WTC11 (cell line): ENCODE data around the gene CCDC178. TPM values are rescaled to one million over a fixed set of nuclear protein-coding genes. Genes with fewer than 3 reads are reported as not detected.

Experiments
- ATAC-seq: fragments of 200-7000 bp; cut with Tn5 transposase; 2 replicates; pipeline ENCODE4 v1.10.0; 2021; ENCODE audit warnings: mild to moderate bottlenecking, moderate library complexity
- CTCF ChIA-PET: fragments of 300-600 bp; sonication (Branson Sonifier 250); formaldehyde crosslinking; loops from one replicate; lab custom pipeline; 2021; ENCODE audit warnings: antibody characterized with exemption; lab: Charles Lee
- POLR2A ChIA-PET: fragments of 350-600 bp; sonication (Branson Sonifier 250); formaldehyde crosslinking; loops from one replicate; lab custom pipeline; 2021; ENCODE audit warnings: antibody characterized with exemption; lab: Charles Lee
- DNase-seq: peaks from one replicate; pipeline ENCODE4 v3.0.0; 2021; ENCODE audit warnings: low spot score
- H3K27ac Mint-ChIP-seq: 2 replicates; pipeline ENCODE4 v1.8.0; 2021; ENCODE audit warnings: mixed read lengths
- H3K27me3 Mint-ChIP-seq: 2 replicates; pipeline ENCODE4 v1.8.0; 2021; ENCODE audit warnings: low read depth, mild to moderate bottlenecking, moderate library complexity, mixed read lengths
- H3K36me3 Mint-ChIP-seq: 2 replicates; pipeline ENCODE4 v1.8.0; 2021; ENCODE audit warnings: mixed read lengths
- H3K4me1 Mint-ChIP-seq: 2 replicates; pipeline ENCODE4 v1.8.0; 2022; ENCODE audit warnings: mixed read lengths
- H3K4me3 Mint-ChIP-seq: 2 replicates; pipeline ENCODE4 v1.8.0; 2021; ENCODE audit warnings: mild to moderate bottlenecking, moderate library complexity, mixed read lengths
- H3K9me3 Mint-ChIP-seq: 2 replicates; pipeline ENCODE4 v1.8.0; 2021; ENCODE audit warnings: mixed read lengths
- ATF1 ChIP-seq: sonication (generic); formaldehyde crosslinking; IDR thresholded peaks from 2 replicates; pipeline ENCODE4 v1.8.1; 2023; ENCODE audit warnings: mild to moderate bottlenecking, moderate library complexity, missing genetic modification reagents
- ATF6 ChIP-seq: sonication (generic); formaldehyde crosslinking; IDR thresholded peaks from 2 replicates; pipeline ENCODE4 v1.8.1; 2023; ENCODE audit warnings: mild to moderate bottlenecking, missing genetic modification reagents
- EMX1 ChIP-seq: fragments of 250-450 bp; sonication (Bioruptor Pico); IDR thresholded peaks from 2 replicates; pipeline ENCODE4 v1.8.0; 2021; ENCODE audit warnings: mild to moderate bottlenecking
- ESRRA ChIP-seq: sonication (generic); formaldehyde crosslinking; IDR thresholded peaks from 2 replicates; pipeline ENCODE4 v1.8.1; 2022; ENCODE audit warnings: mild to moderate bottlenecking, missing genetic modification reagents, borderline replicate concordance
- FOXJ3 ChIP-seq: sonication (generic); formaldehyde crosslinking; IDR thresholded peaks from 2 replicates; pipeline ENCODE4 v1.9.0; 2021; ENCODE audit warnings: missing genetic modification reagents, mild to moderate bottlenecking, borderline replicate concordance
- FOXP1 ChIP-seq: sonication (generic); formaldehyde crosslinking; IDR thresholded peaks from 2 replicates; pipeline ENCODE4 v1.8.0; 2022; ENCODE audit warnings: missing genetic modification reagents, mild to moderate bottlenecking, moderate library complexity, borderline replicate concordance
- GRHL2 ChIP-seq: fragments of 250-450 bp; sonication (Bioruptor Pico); IDR thresholded peaks from 2 replicates; pipeline ENCODE4 v1.8.0; 2022; ENCODE audit warnings: mild to moderate bottlenecking, moderate library complexity; ENCODE audit not compliant: insufficient replicate concordance, severe bottlenecking
- JAZF1 ChIP-seq: fragments of 250-450 bp; sonication (Bioruptor Pico); IDR thresholded peaks from 2 replicates; pipeline ENCODE4 v1.9.0; 2021; ENCODE audit warnings: moderate library complexity, mild to moderate bottlenecking, inconsistent platforms
- NFATC4 ChIP-seq: fragments of 250-450 bp; sonication (Bioruptor Pico); IDR thresholded peaks from 2 replicates; pipeline ENCODE4 v1.9.0; 2021; ENCODE audit warnings: mild to moderate bottlenecking
- NFE2L1 ChIP-seq: sonication (generic); formaldehyde crosslinking; IDR thresholded peaks from 2 replicates; pipeline ENCODE4 v1.8.1; 2023; ENCODE audit warnings: missing genetic modification reagents
- NR1H2 ChIP-seq: sonication (generic); formaldehyde crosslinking; IDR thresholded peaks from 2 replicates; pipeline ENCODE4 v1.9.0; 2021; ENCODE audit warnings: mild to moderate bottlenecking, moderate library complexity, missing genetic modification reagents
- NR3C1 ChIP-seq: sonication (generic); formaldehyde crosslinking; conservative IDR thresholded peaks from 2 replicates; pipeline ENCODE4 v1.8.1; 2023; ENCODE audit warnings: low read depth, mild to moderate bottlenecking, missing genetic modification reagents
- PRDM15 ChIP-seq: sonication (generic); formaldehyde crosslinking; IDR thresholded peaks from 2 replicates; pipeline ENCODE4 v1.8.0; 2022; ENCODE audit warnings: missing genetic modification reagents
- PRRX2 ChIP-seq: fragments of 250-450 bp; sonication (Bioruptor Pico); IDR thresholded peaks from 2 replicates; pipeline ENCODE4 v1.8.0; 2021; ENCODE audit warnings: mild to moderate bottlenecking
- RELA ChIP-seq: sonication (generic); formaldehyde crosslinking; IDR thresholded peaks from 2 replicates; pipeline ENCODE4 v1.8.1; 2022; ENCODE audit warnings: missing genetic modification reagents, mild to moderate bottlenecking, borderline replicate concordance
- SMAD4 ChIP-seq: sonication (generic); formaldehyde crosslinking; IDR thresholded peaks from 2 replicates; pipeline ENCODE4 v1.8.0; 2022; ENCODE audit warnings: mild to moderate bottlenecking, missing genetic modification reagents
- TEAD1 ChIP-seq: sonication (generic); formaldehyde crosslinking; IDR thresholded peaks from 2 replicates; pipeline ENCODE4 v1.8.0; 2022; ENCODE audit warnings: mild to moderate bottlenecking, missing genetic modification reagents
- TEAD4 ChIP-seq: sonication (generic); formaldehyde crosslinking; IDR thresholded peaks from 2 replicates; pipeline ENCODE4 v1.8.0; 2022; ENCODE audit warnings: mild to moderate bottlenecking, missing genetic modification reagents
- ZBTB21 ChIP-seq: sonication (generic); formaldehyde crosslinking; IDR thresholded peaks from 2 replicates; pipeline ENCODE4 v1.8.1; 2023; ENCODE audit warnings: mild to moderate bottlenecking, missing genetic modification reagents, borderline replicate concordance
- ZNF263 ChIP-seq: sonication (generic); formaldehyde crosslinking; IDR thresholded peaks from 2 replicates; pipeline ENCODE4 v1.8.1; 2022; ENCODE audit warnings: low read depth, mild to moderate bottlenecking, moderate library complexity, missing genetic modification reagents
- ZNF317 ChIP-seq: sonication (generic); formaldehyde crosslinking; IDR thresholded peaks from 2 replicates; pipeline ENCODE4 v1.8.1; 2023; ENCODE audit warnings: low read depth, mild to moderate bottlenecking, moderate library complexity, missing genetic modification reagents, borderline replicate concordance
- total RNA-seq: library from RNA; stranded (reverse); gene quantifications from 3 replicates; pipeline ENCODE4 v1.2.3, GENCODE V29; 2021
- TF ChIP-seq, protein P1 (sequence below): fragments of 250-450 bp; sonication (Bioruptor Pico); IDR thresholded peaks from 2 replicates; pipeline ENCODE4 v2.1.2; 2022; ENCODE audit warnings: mild to moderate bottlenecking, moderate library complexity
- TF ChIP-seq, protein P2 (sequence below): sonication (generic); formaldehyde crosslinking; IDR thresholded peaks from 2 replicates; pipeline ENCODE4 v1.8.1; 2023; ENCODE audit warnings: mild to moderate bottlenecking, missing genetic modification reagents
- TF ChIP-seq, protein P3 (sequence below): sonication (generic); formaldehyde crosslinking; IDR thresholded peaks from 2 replicates; pipeline ENCODE4 v1.8.1; 2022; ENCODE audit warnings: missing genetic modification reagents, borderline replicate concordance
- TF ChIP-seq, protein P4 (sequence below): sonication (generic); formaldehyde crosslinking; IDR thresholded peaks from 2 replicates; pipeline ENCODE4 v1.8.0; 2022; ENCODE audit warnings: mild to moderate bottlenecking, missing genetic modification reagents

The CCDC178 gene
- total RNA-seq, 1 experiment from 2014 or later, result 0.20 TPM

GRCh38 chr18:33446604-33447003 lies 6.1 kb upstream of the CCDC178 start:
- TF ChIP-seq ZNF317, result no peak
- TF ChIP-seq RELA (CRISPR knock-in tag), result no peak
- TF ChIP-seq ZBTB21 (CRISPR knock-in tag), result no peak
- no peak for TF ChIP-seq ESRRA (CRISPR knock-in tag)
- no peak for TF ChIP-seq NFE2L1
- no peak for TF ChIP-seq NFATC4
- TF ChIP-seq, protein P1, sequence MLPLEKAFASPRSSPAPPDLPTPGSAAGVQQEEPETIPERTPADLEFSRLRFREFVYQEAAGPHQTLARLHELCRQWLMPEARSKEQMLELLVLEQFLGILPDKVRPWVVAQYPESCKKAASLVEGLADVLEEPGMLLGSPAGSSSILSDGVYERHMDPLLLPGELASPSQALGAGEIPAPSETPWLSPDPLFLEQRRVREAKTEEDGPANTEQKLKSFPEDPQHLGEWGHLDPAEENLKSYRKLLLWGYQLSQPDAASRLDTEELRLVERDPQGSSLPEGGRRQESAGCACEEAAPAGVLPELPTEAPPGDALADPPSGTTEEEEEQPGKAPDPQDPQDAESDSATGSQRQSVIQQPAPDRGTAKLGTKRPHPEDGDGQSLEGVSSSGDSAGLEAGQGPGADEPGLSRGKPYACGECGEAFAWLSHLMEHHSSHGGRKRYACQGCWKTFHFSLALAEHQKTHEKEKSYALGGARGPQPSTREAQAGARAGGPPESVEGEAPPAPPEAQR, result no peak
- no peak for TF ChIP-seq NR3C1 (CRISPR knock-in tag)
- no peak for TF ChIP-seq NR1H2 (CRISPR knock-in tag)
- no peak for TF ChIP-seq TEAD4 (CRISPR knock-in tag)
- TF ChIP-seq PRDM15 (CRISPR knock-in tag), result no peak
- CTCF ChIA-PET, result no interaction called here
- no peak overlapping the region for H3K4me3 Mint-ChIP-seq
- no peak overlapping the region for H3K27ac Mint-ChIP-seq
- DNase-seq, result no peak
- peaks cover 16% of the 10 kb centered on the region for H3K27me3 Mint-ChIP-seq
- H3K36me3 Mint-ChIP-seq, result no peaks in the 10 kb centered on the region
- ATAC-seq, result no peak
- no peaks in the 10 kb centered on the region for H3K4me1 Mint-ChIP-seq
- no peaks in the 10 kb centered on the region for H3K9me3 Mint-ChIP-seq
- POLR2A ChIA-PET, result no interaction called here

- POLR2A ChIA-PET, result no interaction called here
- TF ChIP-seq ZNF263 (CRISPR knock-in tag) (no peak), NR1H2 (CRISPR knock-in tag) (no peak), PRRX2 (CRISPR knock-in tag) (no peak), TEAD1 (CRISPR knock-in tag) (no peak), JAZF1 (CRISPR knock-in tag) (no peak), EMX1 (CRISPR knock-in tag) (no peak), SMAD4 (no peak), ATF1 (CRISPR knock-in tag) (no peak), ZNF317 (no peak), FOXP1 (CRISPR knock-in tag) (no peak), FOXJ3 (CRISPR knock-in tag) (no peak), ESRRA (CRISPR knock-in tag) (no peak), ATF6 (no peak), GRHL2 (CRISPR knock-in tag) (no peak)
- TF ChIP-seq, protein P2, sequence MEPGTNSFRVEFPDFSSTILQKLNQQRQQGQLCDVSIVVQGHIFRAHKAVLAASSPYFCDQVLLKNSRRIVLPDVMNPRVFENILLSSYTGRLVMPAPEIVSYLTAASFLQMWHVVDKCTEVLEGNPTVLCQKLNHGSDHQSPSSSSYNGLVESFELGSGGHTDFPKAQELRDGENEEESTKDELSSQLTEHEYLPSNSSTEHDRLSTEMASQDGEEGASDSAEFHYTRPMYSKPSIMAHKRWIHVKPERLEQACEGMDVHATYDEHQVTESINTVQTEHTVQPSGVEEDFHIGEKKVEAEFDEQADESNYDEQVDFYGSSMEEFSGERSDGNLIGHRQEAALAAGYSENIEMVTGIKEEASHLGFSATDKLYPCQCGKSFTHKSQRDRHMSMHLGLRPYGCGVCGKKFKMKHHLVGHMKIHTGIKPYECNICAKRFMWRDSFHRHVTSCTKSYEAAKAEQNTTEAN (CRISPR knock-in tag), result no peak
- TF ChIP-seq, protein P3, sequence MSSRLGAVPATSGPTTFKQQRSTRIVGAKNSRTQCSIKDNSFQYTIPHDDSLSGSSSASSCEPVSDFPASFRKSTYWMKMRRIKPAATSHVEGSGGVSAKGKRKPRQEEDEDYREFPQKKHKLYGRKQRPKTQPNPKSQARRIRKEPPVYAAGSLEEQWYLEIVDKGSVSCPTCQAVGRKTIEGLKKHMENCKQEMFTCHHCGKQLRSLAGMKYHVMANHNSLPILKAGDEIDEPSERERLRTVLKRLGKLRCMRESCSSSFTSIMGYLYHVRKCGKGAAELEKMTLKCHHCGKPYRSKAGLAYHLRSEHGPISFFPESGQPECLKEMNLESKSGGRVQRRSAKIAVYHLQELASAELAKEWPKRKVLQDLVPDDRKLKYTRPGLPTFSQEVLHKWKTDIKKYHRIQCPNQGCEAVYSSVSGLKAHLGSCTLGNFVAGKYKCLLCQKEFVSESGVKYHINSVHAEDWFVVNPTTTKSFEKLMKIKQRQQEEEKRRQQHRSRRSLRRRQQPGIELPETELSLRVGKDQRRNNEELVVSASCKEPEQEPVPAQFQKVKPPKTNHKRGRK, result no peak
- TF ChIP-seq, protein P4, sequence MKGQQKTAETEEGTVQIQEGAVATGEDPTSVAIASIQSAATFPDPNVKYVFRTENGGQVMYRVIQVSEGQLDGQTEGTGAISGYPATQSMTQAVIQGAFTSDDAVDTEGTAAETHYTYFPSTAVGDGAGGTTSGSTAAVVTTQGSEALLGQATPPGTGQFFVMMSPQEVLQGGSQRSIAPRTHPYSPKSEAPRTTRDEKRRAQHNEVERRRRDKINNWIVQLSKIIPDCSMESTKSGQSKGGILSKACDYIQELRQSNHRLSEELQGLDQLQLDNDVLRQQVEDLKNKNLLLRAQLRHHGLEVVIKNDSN, result no peak
- H3K27ac Mint-ChIP-seq, result no peak overlapping the region
- H3K36me3 Mint-ChIP-seq, result no peaks in the 10 kb centered on the region
- CTCF ChIA-PET, result interaction anchor here (1.2 to 1.4 kb wide), 2 partner anchors 128 to 213 kb away, joined by 3 to 4 read pairs; no protein-coding TSS in a partner anchor
- H3K9me3 Mint-ChIP-seq, result no peaks in the 10 kb centered on the region
- no peaks in the 10 kb centered on the region; the same call in 1 of the 2 replicates for H3K4me1 Mint-ChIP-seq
- H3K27me3 Mint-ChIP-seq, result peaks cover 26% of the 10 kb centered on the region
- no peak for DNase-seq
- no peak for ATAC-seq
- H3K4me3 Mint-ChIP-seq, result no peak overlapping the region
These were observed 4.2 kb upstream of the CCDC178 start for GRCh38 chr18:33444709-33445108.
